ENCODE data around the gene TMPRSS11A. TPM values are rescaled to one million over a fixed set of nuclear protein-coding genes. Genes with fewer than 3 reads are reported as not detected.

The TMPRSS11A gene
- total and polyA plus RNA-seq, 2 experiments from 2014 or later: not detected

DNA sequence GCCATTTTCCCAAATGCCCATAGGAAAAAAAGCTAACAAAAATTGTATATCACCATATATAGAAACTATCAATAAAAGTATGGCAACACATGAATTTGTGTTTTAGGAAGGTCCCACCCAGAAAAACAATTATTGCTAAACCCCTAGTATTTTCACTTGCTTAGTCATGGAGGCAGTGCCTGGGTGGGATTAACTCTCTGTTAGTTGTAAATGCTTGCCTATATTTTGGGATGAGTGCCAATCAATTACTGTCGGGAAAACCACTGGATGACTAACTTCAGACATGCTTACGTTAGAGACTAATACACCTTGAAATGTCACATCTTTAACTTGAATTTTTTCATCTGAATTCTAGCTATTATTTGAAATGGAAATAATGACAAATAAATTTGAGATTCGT lies 33.9 kb downstream of the TMPRSS11A start:
- no peak for DNase-seq (ENCODE audit: low read depth in 1 of 2, low spot score in 1 of 2)
- H3K27ac ChIP-seq: no peak overlapping the region
- H3K9me3 ChIP-seq (ENCODE audit: low read depth): no peaks in the 10 kb centered on the region
- no peaks in the 10 kb centered on the region for H3K27me3 ChIP-seq
- H3K36me3 ChIP-seq: no peaks in the 10 kb centered on the region
- TF ChIP-seq, protein P1, sequence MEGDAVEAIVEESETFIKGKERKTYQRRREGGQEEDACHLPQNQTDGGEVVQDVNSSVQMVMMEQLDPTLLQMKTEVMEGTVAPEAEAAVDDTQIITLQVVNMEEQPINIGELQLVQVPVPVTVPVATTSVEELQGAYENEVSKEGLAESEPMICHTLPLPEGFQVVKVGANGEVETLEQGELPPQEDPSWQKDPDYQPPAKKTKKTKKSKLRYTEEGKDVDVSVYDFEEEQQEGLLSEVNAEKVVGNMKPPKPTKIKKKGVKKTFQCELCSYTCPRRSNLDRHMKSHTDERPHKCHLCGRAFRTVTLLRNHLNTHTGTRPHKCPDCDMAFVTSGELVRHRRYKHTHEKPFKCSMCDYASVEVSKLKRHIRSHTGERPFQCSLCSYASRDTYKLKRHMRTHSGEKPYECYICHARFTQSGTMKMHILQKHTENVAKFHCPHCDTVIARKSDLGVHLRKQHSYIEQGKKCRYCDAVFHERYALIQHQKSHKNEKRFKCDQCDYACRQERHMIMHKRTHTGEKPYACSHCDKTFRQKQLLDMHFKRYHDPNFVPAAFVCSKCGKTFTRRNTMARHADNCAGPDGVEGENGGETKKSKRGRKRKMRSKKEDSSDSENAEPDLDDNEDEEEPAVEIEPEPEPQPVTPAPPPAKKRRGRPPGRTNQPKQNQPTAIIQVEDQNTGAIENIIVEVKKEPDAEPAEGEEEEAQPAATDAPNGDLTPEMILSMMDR (IDR thresholded peaks at IDR 0.05; ENCODE audit: low read depth, low read length): no peak
- H3K4me1 ChIP-seq (ENCODE audit: low read depth): peaks cover 1% of the 10 kb centered on the region
- H3K4me3 ChIP-seq: no peak overlapping the region

DNA sequence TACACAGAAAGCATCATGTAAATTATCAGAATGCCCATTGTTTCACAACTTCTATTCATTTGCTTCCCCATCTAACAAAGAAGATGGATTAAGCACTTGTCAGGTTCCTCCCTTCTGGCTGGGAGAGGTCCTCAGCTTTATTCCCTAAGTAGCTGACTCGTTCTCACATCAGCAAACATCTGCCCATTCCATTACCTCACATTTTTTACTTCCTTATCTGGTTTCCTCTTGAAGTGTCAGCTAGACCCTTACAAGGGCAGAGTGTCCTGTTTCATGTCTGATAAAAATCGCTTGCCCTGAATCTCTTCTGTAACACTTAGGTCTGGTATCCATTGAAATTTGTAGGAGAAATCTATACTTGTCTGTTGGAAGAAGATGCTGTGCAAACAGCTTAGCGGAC lies 34.7 kb downstream of the TMPRSS11A start:
- Histone ChIP-seq H3K4me1 (ENCODE audit: low read depth) (no peaks in the 10 kb centered on the region), H3K36me3 (no peaks in the 10 kb centered on the region), H3K27ac (no peak overlapping the region), H3K4me3 (no peak overlapping the region), H3K9me3 (ENCODE audit: low read depth) (no peaks in the 10 kb centered on the region), H3K27me3 (no peaks in the 10 kb centered on the region)
- TF ChIP-seq, protein P1 (IDR thresholded peaks at IDR 0.05; ENCODE audit: low read depth, low read length): no peak
- peak in 1 of 2 donors; percentile 6 for DNase-seq (ENCODE audit: low read depth in 1 of 2, low spot score in 1 of 2)

DNA sequence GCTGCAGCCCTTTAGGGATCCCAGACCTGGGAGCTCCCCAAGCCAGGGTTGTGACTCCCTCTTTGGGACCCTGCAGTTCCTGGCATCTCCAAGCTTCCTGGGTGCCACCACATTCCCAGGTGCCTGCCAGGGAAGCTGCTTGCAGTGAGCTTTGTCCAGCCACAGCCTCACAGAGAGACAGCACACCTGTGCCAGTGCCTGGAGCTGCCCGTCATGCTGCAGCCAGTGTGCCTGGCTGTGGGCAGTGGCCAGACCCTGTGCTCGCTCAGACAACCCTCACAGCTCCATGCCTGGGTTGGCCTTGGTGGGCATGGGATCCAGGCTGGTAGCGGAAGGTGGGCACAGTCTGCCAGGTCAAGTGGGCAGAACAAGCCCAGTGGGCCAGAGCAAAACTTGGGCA lies 36.0 kb downstream of the TMPRSS11A start:
- TF ChIP-seq, protein P1 (IDR thresholded peaks at IDR 0.05; ENCODE audit: low read depth, low read length): no peak
- no peaks in the 10 kb centered on the region for H3K27me3 ChIP-seq
- no peaks in the 10 kb centered on the region for H3K4me1 ChIP-seq (ENCODE audit: low read depth)
- DNase-seq (ENCODE audit: low read depth in 1 of 2, low spot score in 1 of 2): no peak
- no peak overlapping the region for H3K4me3 ChIP-seq
- no peaks in the 10 kb centered on the region for H3K36me3 ChIP-seq
- H3K27ac ChIP-seq: no peak overlapping the region
- H3K9me3 ChIP-seq (ENCODE audit: low read depth): no peaks in the 10 kb centered on the region

DNA sequence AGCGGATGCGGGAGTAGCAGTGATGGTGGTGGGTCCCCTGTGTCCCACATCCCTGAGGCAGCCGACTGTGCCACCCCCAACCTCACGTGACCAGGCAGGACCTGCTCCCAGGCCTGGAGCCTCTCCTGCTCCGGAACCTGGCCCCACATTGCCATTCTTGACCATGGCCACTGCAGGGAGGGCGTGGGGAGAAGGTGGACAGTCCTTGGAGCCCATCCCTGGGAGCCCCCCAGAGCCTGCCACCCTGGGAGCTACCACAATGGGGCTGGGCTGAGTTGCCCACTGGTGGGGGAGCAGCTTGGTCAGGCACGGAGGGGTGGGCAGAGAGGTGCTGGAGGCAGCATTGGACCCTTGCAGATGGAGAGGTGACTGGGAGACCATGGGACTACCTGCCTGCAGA lies 36.8 kb downstream of the TMPRSS11A start:
- no peak for DNase-seq (ENCODE audit: low read depth in 1 of 2, low spot score in 1 of 2)
- Histone ChIP-seq H3K9me3 (ENCODE audit: low read depth) (no peaks in the 10 kb centered on the region), H3K27ac (no peak overlapping the region), H3K4me1 (ENCODE audit: low read depth) (no peaks in the 10 kb centered on the region), H3K36me3 (no peaks in the 10 kb centered on the region), H3K4me3 (no peak overlapping the region), H3K27me3 (no peaks in the 10 kb centered on the region)
- TF ChIP-seq, protein P1 (IDR thresholded peaks at IDR 0.05; ENCODE audit: low read depth, low read length): no peak

DNA sequence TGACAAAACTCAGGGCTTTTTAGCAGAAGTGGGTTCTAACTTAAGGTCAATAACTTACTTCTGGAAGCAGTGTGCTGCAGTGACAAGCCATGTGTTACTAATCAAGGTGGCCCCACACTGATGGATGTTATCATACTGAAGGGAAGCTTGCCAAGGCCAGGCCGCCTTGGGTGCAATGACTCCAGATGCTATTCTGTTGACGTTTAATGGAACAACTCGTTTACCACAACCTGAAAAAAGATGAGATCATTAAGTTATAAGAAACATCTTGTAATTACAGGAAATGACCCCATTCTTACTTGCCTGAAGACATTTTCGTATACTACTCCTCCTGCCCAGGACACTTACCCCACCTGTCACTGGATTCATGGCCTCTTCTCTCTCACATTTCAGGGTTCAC lies 40.6 kb downstream of the TMPRSS11A start:
- Histone ChIP-seq H3K4me3 (no peak overlapping the region), H3K9me3 (ENCODE audit: low read depth) (no peaks in the 10 kb centered on the region), H3K36me3 (no peaks in the 10 kb centered on the region), H3K4me1 (ENCODE audit: low read depth) (no peaks in the 10 kb centered on the region), H3K27ac (no peak overlapping the region), H3K27me3 (no peaks in the 10 kb centered on the region)
- DNase-seq (ENCODE audit: low read depth in 1 of 2, low spot score in 1 of 2): no peak
- TF ChIP-seq, protein P1 (IDR thresholded peaks at IDR 0.05; ENCODE audit: low read depth, low read length): no peak

DNA sequence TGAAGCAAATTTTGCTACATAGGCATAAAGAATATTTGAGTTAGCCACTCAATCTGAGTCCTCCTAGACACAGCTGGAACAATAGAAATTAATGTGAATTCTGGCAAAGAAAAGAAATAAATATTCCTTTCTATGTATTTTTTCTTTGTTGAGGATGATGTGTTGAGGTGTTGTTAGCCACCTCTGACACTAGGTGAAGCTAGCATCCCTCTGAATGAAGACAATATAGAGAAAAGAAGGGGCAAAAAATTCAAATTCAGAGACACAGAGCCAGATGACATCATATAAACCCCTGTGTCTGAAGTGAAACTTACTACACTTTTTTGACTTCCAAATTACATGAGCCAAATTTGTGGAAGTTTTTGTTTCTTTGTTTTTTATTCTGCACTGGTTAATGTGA lies 44.9 kb downstream of the TMPRSS11A start:
- H3K27ac ChIP-seq: no peak overlapping the region
- TF ChIP-seq, protein P1 (IDR thresholded peaks at IDR 0.05; ENCODE audit: low read depth, low read length): no peak
- H3K4me1 ChIP-seq (ENCODE audit: low read depth): no peaks in the 10 kb centered on the region
- H3K36me3 ChIP-seq: no peaks in the 10 kb centered on the region
- no peaks in the 10 kb centered on the region for H3K9me3 ChIP-seq (ENCODE audit: low read depth)
- no peaks in the 10 kb centered on the region for H3K27me3 ChIP-seq
- no peak for DNase-seq (ENCODE audit: low read depth in 1 of 2, low spot score in 1 of 2)
- no peak overlapping the region for H3K4me3 ChIP-seq
